GM12878 (cell line): ENCODE results near the gene SEMA3A. TPM values are rescaled to one million over a fixed set of nuclear protein-coding genes. Genes with fewer than 3 reads are reported as not detected.

Experiments
- ATAC-seq: fragments of 200-7000 bp; cut with Tn5 transposase; 3 replicates; pipeline ENCODE4 v1.9.1; 2020; ENCODE audit warnings: mild to moderate bottlenecking, moderate library complexity
- BruUV-seq: library from RNA; stranded (reverse); fragments of 400-500 nt; replicated peaks from 2 replicates; lab custom pipeline; 2021; lab: Mats Ljungman, UMichigan
- CTCF ChIA-PET: fragments of 300-600 bp; sonication (Branson Sonifier 250); formaldehyde crosslinking; extraction: SDS; loops from one replicate; lab custom pipeline; 2021; ENCODE audit warnings: inconsistent platforms; lab: Yijun Ruan, JAX
- POLR2A ChIA-PET: fragments of 350-600 bp; formaldehyde crosslinking; extraction: SDS; loops from one replicate; lab custom pipeline; 2021; ENCODE audit warnings: inconsistent platforms; lab: Charles Lee
- RAD21 ChIA-PET: fragments of 300-600 bp; sonication (Branson Sonifier 250); formaldehyde crosslinking; loops from one replicate; lab custom pipeline; 2023; ENCODE audit warnings: antibody characterized with exemption; ENCODE audit not compliant: unreplicated experiment; lab: Charles Lee
- SMC1A ChIA-PET: fragments of 300-600 bp; sonication (Branson Sonifier 250); formaldehyde crosslinking; loops from one replicate; lab custom pipeline; 2023; ENCODE audit not compliant: unreplicated experiment, uncharacterized antibody; lab: Charles Lee
- DNase-seq: peaks from one replicate; pipeline ENCODE4 v3.0.0-alpha.2; 2011; ENCODE audit warnings: low read depth, low spot score
- FAIRE-seq: peaks from 3 replicates; lab custom pipeline; 2011; peaks lifted over from hg19 to GRCh38; lab: Jason Lieb, UNC
- H2AFZ ChIP-seq: 2 replicates; pipeline ENCODE4 v1.6.0; 2011; ENCODE audit warnings: low read depth, low read length, control low read depth; ENCODE audit not compliant: control insufficient read depth
- H3K27ac ChIP-seq: 2 replicates; pipeline ENCODE4 v1.5.1; 2011; ENCODE audit warnings: control low read depth; ENCODE audit not compliant: control insufficient read depth, insufficient read depth
- H3K27me3 ChIP-seq, 2 experiments: replicated peaks in 1 of 2; 2 replicates each; pipeline versions ENCODE4 v1.6.0 to v1.6.1; 2011; ENCODE audit warnings: low read length in 1 of 2; ENCODE audit not compliant: control insufficient read depth in 2 of 2, insufficient read depth in 2 of 2
- H3K36me3 ChIP-seq, 2 experiments: 2 replicates each; pipeline ENCODE4 v1.5.1; 2011; ENCODE audit warnings: low read length in 1 of 2; ENCODE audit not compliant: control insufficient read depth in 2 of 2, insufficient read depth in 2 of 2
- H3K4me1 ChIP-seq: 2 replicates; pipeline ENCODE4 v1.6.1; 2011; ENCODE audit warnings: mild to moderate bottlenecking, low read length, moderate library complexity, mixed read lengths; ENCODE audit not compliant: control insufficient read depth, insufficient read depth
- H3K4me2 ChIP-seq: 2 replicates; pipeline ENCODE4 v1.6.0; 2011; ENCODE audit warnings: control low read depth; ENCODE audit not compliant: control insufficient read depth, insufficient read depth
- H3K4me3 ChIP-seq: fragments of 200-600 bp; sonication (generic); 2 replicates; pipeline ENCODE4 v1.5.1; 2016
- H3K79me2 ChIP-seq: 2 replicates; pipeline ENCODE4 v1.6.0; 2011; ENCODE audit warnings: low read length; ENCODE audit not compliant: control insufficient read depth, insufficient read depth
- H3K9ac ChIP-seq: 2 replicates; pipeline ENCODE4 v1.8.0; 2011; ENCODE audit warnings: low read length, control low read depth, mixed read lengths; ENCODE audit not compliant: control insufficient read depth, insufficient read depth
- H3K9me3 ChIP-seq: replicated peaks from 3 replicates; pipeline ENCODE4 v1.5.1; 2011; ENCODE audit warnings: mild to moderate bottlenecking, low read length; ENCODE audit not compliant: control insufficient read depth, insufficient read depth
- H4K20me1 ChIP-seq: 2 replicates; pipeline ENCODE4 v1.6.0; 2011; ENCODE audit not compliant: control insufficient read depth, insufficient read depth
- PAX8 ChIP-seq: fragments of 450-650 bp; IDR thresholded peaks from 2 replicates; pipeline ENCODE4 v1.6.1; 2017; ENCODE audit warnings: mild to moderate bottlenecking, moderate library complexity
- RUNX3 ChIP-seq: IDR thresholded peaks from 2 replicates; pipeline ENCODE4 v1.6.1; 2012; ENCODE audit warnings: low read length, inconsistent platforms
- SP1 ChIP-seq: IDR thresholded peaks from one replicate; pipeline ENCODE4 v1.6.1; 2011; ENCODE audit warnings: low read depth, low read length
- TARDBP ChIP-seq: IDR thresholded peaks from 2 replicates; pipeline ENCODE4 v1.6.1; 2016; ENCODE audit warnings: borderline replicate concordance
- YY1 ChIP-seq: IDR thresholded peaks from 2 replicates; pipeline ENCODE4 v1.6.1; 2011; ENCODE audit warnings: low read depth, mild to moderate bottlenecking, low read length
- ZNF207 ChIP-seq: fragments of 450-650 bp; IDR thresholded peaks from 2 replicates; pipeline ENCODE4 v1.6.1; 2014; ENCODE audit warnings: antibody characterized with exemption, mild to moderate bottlenecking, borderline replicate concordance
- WGBS: methylation state at CpG from one replicate; pipeline ENCODE4 v1.1.6; 2016; ENCODE audit warnings: low lambda C conversion rate; ENCODE audit not compliant: insufficient replicate concordance, insufficient coverage; ENCODE audit errors: missing lambda C conversion rate; 5-methylcytosine and 5-hydroxymethylcytosine counted together
- in situ Hi-C: fragments of 300-500 bp; cut with MboI; formaldehyde crosslinking; loops from 9 replicates; pipeline ENCODE4 v1.14.3; 2018; ENCODE audit warnings: mixed read lengths
- intact Hi-C: fragments of 100-400 bp; cut with micrococcal nuclease; formaldehyde crosslinking; loops from one replicate; pipeline ENCODE4 v1.14.2; 2022; ENCODE audit not compliant: unreplicated experiment
- polyA plus RNA-seq, 11 experiments: library from polyadenylated mRNA; depleted of rRNA in 4 of 11; unstranded in 6 of 11; stranded (reverse) in 5 of 11; fragments of >200 nt; fragmentation: Nextera tagmentation in 4 of 11; fragmentation: Illumina TruSeq in 1 of 11; extraction: Ambion mirVana in 4 of 11; extraction: Trizol in 1 of 11; gene quantifications; 1 replicate in 1 of 11; 2 replicates in 10 of 11; pipeline versions ENCODE4 v1.2.1 to v1.2.3, GENCODE V29; 2011 to 2016; ENCODE audit warnings: inconsistent platforms in 2 of 11, missing spikeins in 2 of 11, low read depth in 1 of 11
- total RNA-seq, 4 experiments: library from RNA; depleted of rRNA in 3 of 4; stranded (reverse); fragments of >200 nt in 3 of 4; fragmentation: Illumina TruSeq in 1 of 4; extraction: Trizol in 1 of 4; gene quantifications; 2 replicates each; pipeline versions ENCODE4 v1.2.1 to v1.2.3, GENCODE V29; 2013 to 2021
- TF ChIP-seq, protein P1 (sequence below): IDR thresholded peaks from 2 replicates; pipeline ENCODE4 v1.6.1; 2011; ENCODE audit warnings: mild to moderate bottlenecking, low read depth, low read length, moderate library complexity; ENCODE audit not compliant: insufficient replicate concordance

The SEMA3A gene
- total and polyA plus RNA-seq, 10 of the 15 experiments (the other 5 are each of a cell fraction or from before 2014, with no cell fraction given): 0.01 to 3.3 (median 0.24) TPM

GRCh38 chr7:84040355-84040754 lies 154.2 kb downstream of the SEMA3A start:
- H4K20me1 ChIP-seq: no peaks in the 10 kb centered on the region
- ChIA-PET SMC1A (interaction anchor here (1.1 to 1.4 kb wide), 3 partner anchors 18 to 155 kb away, joined by 3 to 4 read pairs (median 4); partner anchors contain the start of gene SEMA3A), RAD21 (interaction anchor here (0.5 kb wide), 1 partner anchor 10 kb away, joined by 3 read pairs; no protein-coding TSS in a partner anchor), POLR2A (no interaction called here), CTCF (no interaction called here)
- no peak overlapping the region for H3K27ac ChIP-seq
- ATAC-seq: no peak
- no peaks in the 10 kb centered on the region for H3K79me2 ChIP-seq
- no peak overlapping the region for H3K4me2 ChIP-seq
- intact Hi-C loops (no loop called here), in situ Hi-C loops (no loop called here)
- no peak for DNase-seq
- no peaks in the 10 kb centered on the region for H3K4me1 ChIP-seq
- WGBS: 31% methylated on average over 3 of the region's 3 CpGs
- BruUV-seq: no TSS peak
- no peak overlapping the region for H3K4me3 ChIP-seq
- FAIRE-seq: no peak
- TF ChIP-seq SP1 (no peak), PAX8 (no peak)
- no peaks in the 10 kb centered on the region for H3K36me3 ChIP-seq
- no peak overlapping the region for H3K9ac ChIP-seq
- no peak overlapping the region for H2AFZ ChIP-seq
- no peaks in the 10 kb centered on the region for H3K27me3 ChIP-seq
- no peaks in the 10 kb centered on the region for H3K9me3 ChIP-seq

- Histone ChIP-seq H4K20me1 (no peaks in the 10 kb centered on the region), H3K36me3 (no peaks in the 10 kb centered on the region), H2AFZ (no peak overlapping the region), H3K79me2 (no peaks in the 10 kb centered on the region), H3K27ac (no peak overlapping the region), H3K9me3 (no peaks in the 10 kb centered on the region), H3K4me1 (no peaks in the 10 kb centered on the region), H3K4me3 (no peak overlapping the region), H3K4me2 (no peak overlapping the region), H3K27me3 (no peaks in the 10 kb centered on the region), H3K9ac (no peak overlapping the region)
- CTCF ChIA-PET: no interaction called here
- SMC1A ChIA-PET: interaction anchor here (1.0 to 1.7 kb wide), 2 partner anchors 9 to 17 kb away, joined by 3 to 5 read pairs; no protein-coding TSS in a partner anchor
- ATAC-seq: no peak
- TF ChIP-seq, protein P1, sequence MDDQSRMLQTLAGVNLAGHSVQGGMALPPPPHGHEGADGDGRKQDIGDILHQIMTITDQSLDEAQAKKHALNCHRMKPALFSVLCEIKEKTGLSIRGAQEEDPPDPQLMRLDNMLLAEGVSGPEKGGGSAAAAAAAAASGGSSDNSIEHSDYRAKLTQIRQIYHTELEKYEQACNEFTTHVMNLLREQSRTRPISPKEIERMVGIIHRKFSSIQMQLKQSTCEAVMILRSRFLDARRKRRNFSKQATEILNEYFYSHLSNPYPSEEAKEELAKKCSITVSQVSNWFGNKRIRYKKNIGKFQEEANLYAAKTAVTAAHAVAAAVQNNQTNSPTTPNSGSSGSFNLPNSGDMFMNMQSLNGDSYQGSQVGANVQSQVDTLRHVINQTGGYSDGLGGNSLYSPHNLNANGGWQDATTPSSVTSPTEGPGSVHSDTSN: no peak
- no peak for TF ChIP-seq RUNX3
- no peak for TF ChIP-seq TARDBP
- no peak for TF ChIP-seq ZNF207
- no peak for TF ChIP-seq YY1
- RAD21 ChIA-PET: interaction anchor here (1.4 kb wide), 1 partner anchor 19 kb away, joined by 3 read pairs; no protein-coding TSS in a partner anchor
- intact Hi-C loops (no loop called here), in situ Hi-C loops (no loop called here)
- DNase-seq: no peak
- FAIRE-seq: no peak
- BruUV-seq: no TSS peak
- POLR2A ChIA-PET: no interaction called here
These were observed 155.2 kb downstream of the SEMA3A start for GRCh38 chr7:84039432-84039831.
